Nephron (organoid): Measurements from ENCODE around the gene ERAP2.
"Not testable (repeated sequence)": the region's sequence is repeated elsewhere in the genome, so short reads cannot be mapped to it uniquely, and the experiment has no call there.

Experiments used
- H3K27ac Mint-ChIP-seq, 3 experiments: 2 replicates each; pipeline ENCODE4 v1.8.0; 2020; ENCODE audit warnings: mixed read lengths in 3 of 3, mild to moderate bottlenecking in 2 of 3, moderate library complexity in 1 of 3
- H3K27me3 Mint-ChIP-seq: 2 replicates; pipeline ENCODE4 v1.8.0; 2021; ENCODE audit warnings: low read depth, mild to moderate bottlenecking, moderate library complexity, mixed read lengths
- H3K36me3 Mint-ChIP-seq: 2 replicates; pipeline ENCODE4 v1.8.0; 2020; ENCODE audit warnings: low read depth, mixed read lengths
- H3K4me1 Mint-ChIP-seq: 2 replicates; pipeline ENCODE4 v1.8.0; 2020; ENCODE audit warnings: mixed read lengths
- H3K4me3 Mint-ChIP-seq, 3 experiments: 2 replicates each; pipeline ENCODE4 v1.8.0; 2020; ENCODE audit warnings: mild to moderate bottlenecking in 3 of 3, mixed read lengths in 3 of 3, moderate library complexity in 2 of 3
- H3K9me3 Mint-ChIP-seq: 2 replicates; pipeline ENCODE4 v1.8.0; 2020; ENCODE audit warnings: mixed read lengths
- TF ChIP-seq, protein P1 (sequence below), 3 experiments: fragments of 200-600 bp; sonication (generic); IDR thresholded peaks; one replicate each; pipeline ENCODE4 v1.5.0; 2021; ENCODE audit warnings: antibody characterized with exemption in 3 of 3; ENCODE audit not compliant: unreplicated experiment in 3 of 3

ERAP2 gene

DNA sequence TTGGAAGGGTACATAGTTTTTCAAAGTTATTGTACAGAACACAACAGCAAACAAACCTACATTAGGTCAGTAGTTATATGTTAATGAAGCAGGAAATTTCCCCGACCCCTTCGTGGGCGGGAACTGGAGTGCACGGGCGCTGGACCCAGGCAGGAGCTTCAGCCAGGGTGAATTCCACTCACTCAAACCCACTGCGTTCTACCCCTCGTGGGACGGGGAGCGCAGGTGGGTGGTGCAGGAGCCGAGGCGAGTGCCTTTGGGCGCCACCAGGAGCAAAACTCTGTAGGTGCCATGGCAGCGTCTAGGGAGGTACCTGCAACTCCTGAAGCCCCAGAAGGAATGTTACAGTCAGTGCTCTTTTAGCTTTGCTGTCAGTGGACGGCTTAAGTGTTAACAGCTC, 39.0 kb upstream of the ERAP2 start:
- Mint-ChIP-seq H3K27ac (no peak overlapping the region), H3K4me3 (no peak overlapping the region), H3K4me1 (peaks cover 5% of the 10 kb centered on the region), H3K27me3 (no peaks in the 10 kb centered on the region), H3K36me3 (no peaks in the 10 kb centered on the region), H3K9me3 (no peaks in the 10 kb centered on the region)
- TF ChIP-seq, protein P1, sequence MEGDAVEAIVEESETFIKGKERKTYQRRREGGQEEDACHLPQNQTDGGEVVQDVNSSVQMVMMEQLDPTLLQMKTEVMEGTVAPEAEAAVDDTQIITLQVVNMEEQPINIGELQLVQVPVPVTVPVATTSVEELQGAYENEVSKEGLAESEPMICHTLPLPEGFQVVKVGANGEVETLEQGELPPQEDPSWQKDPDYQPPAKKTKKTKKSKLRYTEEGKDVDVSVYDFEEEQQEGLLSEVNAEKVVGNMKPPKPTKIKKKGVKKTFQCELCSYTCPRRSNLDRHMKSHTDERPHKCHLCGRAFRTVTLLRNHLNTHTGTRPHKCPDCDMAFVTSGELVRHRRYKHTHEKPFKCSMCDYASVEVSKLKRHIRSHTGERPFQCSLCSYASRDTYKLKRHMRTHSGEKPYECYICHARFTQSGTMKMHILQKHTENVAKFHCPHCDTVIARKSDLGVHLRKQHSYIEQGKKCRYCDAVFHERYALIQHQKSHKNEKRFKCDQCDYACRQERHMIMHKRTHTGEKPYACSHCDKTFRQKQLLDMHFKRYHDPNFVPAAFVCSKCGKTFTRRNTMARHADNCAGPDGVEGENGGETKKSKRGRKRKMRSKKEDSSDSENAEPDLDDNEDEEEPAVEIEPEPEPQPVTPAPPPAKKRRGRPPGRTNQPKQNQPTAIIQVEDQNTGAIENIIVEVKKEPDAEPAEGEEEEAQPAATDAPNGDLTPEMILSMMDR (IDR thresholded peaks at IDR 0.05; ENCODE audit: unreplicated experiment in 3 of 3): no peak

DNA sequence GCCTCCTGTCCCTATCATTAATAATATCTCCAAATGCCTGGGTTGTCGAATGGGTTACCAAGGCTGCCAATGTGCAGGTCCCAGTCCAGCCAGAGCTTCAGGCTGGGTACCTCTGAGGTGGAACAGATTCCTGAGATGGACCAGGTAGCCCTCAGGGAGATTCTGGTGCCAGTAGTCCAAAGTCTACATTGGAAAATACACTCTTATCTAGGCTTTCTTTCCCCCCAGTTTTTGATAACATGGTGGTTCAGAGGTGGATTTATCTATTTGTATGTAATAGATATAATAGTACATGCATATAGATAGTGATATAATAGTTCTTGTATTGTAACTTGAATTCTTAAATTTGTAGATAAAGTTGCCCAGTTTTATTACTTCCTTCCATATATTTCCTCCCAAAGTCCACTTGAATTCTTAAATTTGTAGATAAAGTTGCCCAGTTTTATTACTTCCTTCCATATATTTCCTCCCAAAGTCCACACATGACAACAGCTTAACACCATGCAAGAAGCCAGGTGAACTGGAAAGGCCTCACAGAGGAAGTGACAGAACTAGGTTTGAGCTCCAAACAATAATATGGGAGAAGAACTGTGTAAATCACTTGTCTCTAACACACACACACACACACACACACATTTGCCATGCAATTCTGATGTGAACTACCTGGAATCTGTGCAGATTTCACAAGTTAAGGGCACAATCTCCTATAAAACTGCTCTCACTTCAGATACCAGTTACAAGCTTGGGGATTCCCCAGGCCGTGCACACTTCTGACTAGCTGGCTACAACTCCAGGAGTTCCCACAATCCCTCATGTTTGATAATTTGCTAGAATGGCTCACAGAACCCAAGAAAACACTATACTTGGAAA, 37.9 kb upstream of the ERAP2 start:
- peak overlapping the region in 1 of 3 experiments; percentile 38 for H3K27ac Mint-ChIP-seq
- TF ChIP-seq, protein P1 (IDR thresholded peaks at IDR 0.05; ENCODE audit: unreplicated experiment in 3 of 3): no peak
- H3K4me3 Mint-ChIP-seq: no peak overlapping the region
- peaks cover 5% of the 10 kb centered on the region for H3K4me1 Mint-ChIP-seq
- no peaks in the 10 kb centered on the region for H3K27me3 Mint-ChIP-seq
- H3K36me3 Mint-ChIP-seq: no peaks in the 10 kb centered on the region
- no peaks in the 10 kb centered on the region for H3K9me3 Mint-ChIP-seq

DNA sequence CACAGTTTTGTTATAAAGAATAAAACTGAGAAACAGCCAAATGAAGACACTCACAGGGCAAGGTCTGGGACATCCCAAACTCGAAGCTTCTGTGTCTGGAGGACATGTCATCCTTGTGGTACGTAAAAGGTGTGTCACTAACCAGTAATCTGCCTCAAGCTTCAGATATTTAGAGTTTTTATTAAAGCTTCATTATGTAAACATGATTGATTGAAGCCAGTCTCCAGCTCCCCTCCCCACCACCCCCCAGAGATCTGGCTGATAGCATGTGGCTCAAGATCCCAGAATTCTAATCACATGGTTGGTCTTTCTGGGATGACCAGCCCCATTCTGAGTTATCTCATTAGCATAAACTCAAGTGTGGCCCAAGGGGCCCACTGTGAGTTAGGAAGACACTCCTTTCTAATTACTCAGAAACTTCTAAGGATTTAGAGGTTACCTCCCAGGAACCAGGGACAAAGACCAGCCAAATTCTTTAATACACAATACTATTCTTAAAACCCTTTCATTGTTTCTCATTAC, 37.2 kb upstream of the ERAP2 start:
- Mint-ChIP-seq H3K9me3 (no peaks in the 10 kb centered on the region), H3K27me3 (no peaks in the 10 kb centered on the region), H3K36me3 (no peaks in the 10 kb centered on the region), H3K4me3 (no peak overlapping the region), H3K4me1 (peaks cover 5% of the 10 kb centered on the region), H3K27ac (peak overlapping the region in 2 of 3 experiments; percentile 0 to 1)
- TF ChIP-seq, protein P1 (IDR thresholded peaks at IDR 0.05; ENCODE audit: unreplicated experiment in 3 of 3): no peak

DNA sequence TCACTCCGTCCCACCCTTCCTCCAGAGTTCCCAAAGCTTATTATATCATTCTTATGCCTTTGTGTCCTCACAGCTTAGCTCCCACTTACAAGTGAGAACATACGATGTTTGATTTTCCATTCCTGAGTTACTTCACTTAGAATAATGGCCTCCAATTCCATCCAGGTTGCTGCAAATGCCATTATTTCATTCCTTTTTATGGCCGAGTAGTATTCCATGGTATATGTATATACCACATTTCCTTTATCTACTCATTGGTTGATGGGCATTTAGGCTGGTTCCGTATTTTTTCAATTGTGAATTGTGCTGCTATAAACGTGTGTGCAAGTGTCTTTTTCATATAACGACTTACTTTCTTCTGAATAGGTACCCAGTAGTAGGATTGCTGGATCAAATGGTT, 34.4 kb upstream of the ERAP2 start:
- not testable (repeated sequence) for H3K27ac Mint-ChIP-seq, H3K4me3 Mint-ChIP-seq, H3K36me3 Mint-ChIP-seq, H3K27me3 Mint-ChIP-seq, H3K9me3 Mint-ChIP-seq, H3K4me1 Mint-ChIP-seq

DNA sequence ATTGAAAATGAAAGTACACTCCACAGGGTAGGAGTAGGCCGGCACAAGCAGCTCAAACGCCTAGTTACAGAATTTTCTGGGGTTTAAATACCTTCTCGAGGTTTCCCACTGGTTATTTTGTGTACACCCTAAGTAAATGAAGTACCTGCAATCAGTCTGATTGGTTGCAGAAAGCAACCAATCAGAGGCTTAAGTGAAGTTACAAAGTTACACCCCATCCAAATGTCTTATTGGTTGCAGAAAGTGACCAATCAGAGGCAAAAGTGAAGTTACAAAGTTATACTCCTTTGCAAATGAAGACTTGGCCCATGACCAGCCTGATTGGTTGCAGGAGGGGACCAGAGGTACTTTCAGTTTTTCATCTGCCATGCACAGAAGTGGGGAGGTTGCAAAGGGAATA, 33.2 kb upstream of the ERAP2 start:
- Mint-ChIP-seq H3K4me1 (peaks cover 5% of the 10 kb centered on the region), H3K36me3 (no peaks in the 10 kb centered on the region), H3K27me3 (peaks cover 4% of the 10 kb centered on the region), H3K9me3 (peaks cover 5% of the 10 kb centered on the region), H3K27ac (no peak overlapping the region), H3K4me3 (no peak overlapping the region)
- TF ChIP-seq, protein P1 (IDR thresholded peaks at IDR 0.05; ENCODE audit: unreplicated experiment in 3 of 3): no peak

DNA sequence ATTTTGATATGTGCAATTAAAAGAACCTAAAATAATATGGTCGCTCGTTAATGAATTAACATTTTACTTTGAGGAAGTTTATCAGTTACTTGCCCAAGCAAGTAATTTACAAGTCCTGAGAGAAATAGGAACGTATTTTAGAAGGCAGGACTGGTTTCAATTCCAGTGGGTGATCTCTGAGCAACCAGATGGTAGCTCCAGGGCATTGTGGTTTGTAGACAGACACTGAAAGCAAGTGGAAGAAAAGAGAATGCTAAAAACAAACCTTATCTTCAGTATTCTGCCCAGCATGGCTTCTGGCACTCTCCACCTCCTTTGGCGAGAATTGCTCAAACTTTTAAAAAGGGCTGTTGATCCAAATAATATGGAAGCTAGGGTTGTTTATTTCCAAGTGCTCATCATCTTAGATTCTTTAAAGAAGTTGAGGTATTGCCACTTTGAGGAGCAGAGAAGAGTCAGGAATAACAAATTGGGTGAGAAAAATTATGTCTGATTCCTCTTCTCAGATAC, 31.8 kb upstream of the ERAP2 start:
- Mint-ChIP-seq H3K4me1 (peaks cover 5% of the 10 kb centered on the region), H3K4me3 (no peak overlapping the region), H3K36me3 (peaks cover 2% of the 10 kb centered on the region), H3K27ac (no peak overlapping the region), H3K9me3 (peaks cover 19% of the 10 kb centered on the region), H3K27me3 (peaks cover 4% of the 10 kb centered on the region)
- TF ChIP-seq, protein P1 (IDR thresholded peaks at IDR 0.05; ENCODE audit: unreplicated experiment in 3 of 3): no peak
